HEK293 (cell line): Measurements from ENCODE around the gene PPP1R14B.

Experiments
- CTCF ChIA-PET: fragments of 350-600 bp; formaldehyde crosslinking; extraction: SDS; loops from one replicate; lab custom pipeline; 2021; ENCODE audit warnings: antibody characterized with exemption; lab: Yijun Ruan, JAX
- POLR2A ChIA-PET: fragments of 300-600 bp; formaldehyde crosslinking; extraction: SDS; loops from one replicate; lab custom pipeline; 2020; ENCODE audit warnings: antibody characterized with exemption, inconsistent platforms; lab: Yijun Ruan, JAX
- H3K27ac ChIP-seq: fragments of 200-500 bp; sonication (Bioruptor generic); 2 replicates; pipeline ENCODE4 v1.5.1; 2014; ENCODE audit warnings: low read depth, low read length, control low read depth, inconsistent platforms; ENCODE audit errors: extremely low read depth
- H3K36me3 ChIP-seq, 2 experiments: fragments of 200-500 bp in 1 of 2; sonication (Bioruptor generic) in 1 of 2; 1 replicate in 1 of 2; 2 replicates in 1 of 2; pipeline ENCODE4 v1.5.1; 2014 to 2017; ENCODE audit warnings: inconsistent platforms in 2 of 2, low read length in 2 of 2; ENCODE audit not compliant: control insufficient read depth in 2 of 2, insufficient read depth in 1 of 2
- H3K4me1 ChIP-seq: fragments of 200-500 bp; sonication (Bioruptor generic); 2 replicates; pipeline ENCODE4 v1.5.1; 2014; ENCODE audit warnings: mild to moderate bottlenecking, low read length, inconsistent platforms; ENCODE audit not compliant: control insufficient read depth, insufficient read depth
- H3K4me3 ChIP-seq: 2 replicates; pipeline ENCODE4 v1.5.1; 2011; ENCODE audit warnings: low read depth, mild to moderate bottlenecking, control low read depth, low read length, moderate library complexity
- H3K9me3 ChIP-seq: fragments of 200-500 bp; sonication (Bioruptor generic); 2 replicates; pipeline ENCODE4 v1.5.1; 2014; ENCODE audit warnings: low read depth, low read length, inconsistent platforms; ENCODE audit not compliant: control insufficient read depth, insufficient read depth
- GLIS1 ChIP-seq: fragments of 450-650 bp; formaldehyde crosslinking; IDR thresholded peaks from 2 replicates; pipeline ENCODE4 v1.5.1; 2016; ENCODE audit warnings: missing biosample characterization, missing genetic modification characterization
- GLIS2 ChIP-seq: fragments of 450-650 bp; formaldehyde crosslinking; IDR thresholded peaks from 2 replicates; pipeline ENCODE4 v1.5.1; 2016; ENCODE audit warnings: missing biosample characterization, missing genetic modification characterization
- KLF16 ChIP-seq: fragments of 450-650 bp; formaldehyde crosslinking; IDR thresholded peaks from 2 replicates; pipeline ENCODE4 v1.5.1; 2017; ENCODE audit warnings: missing biosample characterization, missing genetic modification characterization
- KLF9 ChIP-seq: fragments of 450-650 bp; formaldehyde crosslinking; IDR thresholded peaks from 2 replicates; pipeline ENCODE4 v1.5.1; 2016; ENCODE audit warnings: missing biosample characterization, missing genetic modification characterization, low read depth
- SP7 ChIP-seq: fragments of 450-650 bp; formaldehyde crosslinking; IDR thresholded peaks from 2 replicates; pipeline ENCODE4 v1.5.1; 2016; ENCODE audit warnings: missing biosample characterization, missing genetic modification characterization
- ZBTB20 ChIP-seq: fragments of 450-650 bp; formaldehyde crosslinking; IDR thresholded peaks from 2 replicates; pipeline ENCODE4 v1.5.1; 2016; ENCODE audit warnings: missing biosample characterization, missing genetic modification characterization
- ZFP3 ChIP-seq: fragments of 450-650 bp; formaldehyde crosslinking; IDR thresholded peaks from 2 replicates; pipeline ENCODE4 v1.5.1; 2016; ENCODE audit warnings: low read depth, missing biosample characterization, missing genetic modification characterization
- ZNF366 ChIP-seq: fragments of 450-650 bp; formaldehyde crosslinking; conservative IDR thresholded peaks from 2 replicates; pipeline ENCODE4 v1.5.1; 2016; ENCODE audit warnings: missing biosample characterization, missing genetic modification characterization
- ZNF473 ChIP-seq: fragments of 450-650 bp; formaldehyde crosslinking; IDR thresholded peaks from 2 replicates; pipeline ENCODE4 v1.5.1; 2017; ENCODE audit warnings: missing biosample characterization, missing genetic modification characterization
- ZNF623 ChIP-seq: fragments of 450-650 bp; formaldehyde crosslinking; IDR thresholded peaks from 2 replicates; pipeline ENCODE4 v1.5.1; 2016; ENCODE audit warnings: missing biosample characterization, missing genetic modification characterization
- ZNF76 ChIP-seq: fragments of 450-650 bp; formaldehyde crosslinking; IDR thresholded peaks from 2 replicates; pipeline ENCODE4; 2016; ENCODE audit warnings: low read depth, missing biosample characterization, missing genetic modification characterization, borderline replicate concordance
- ZNF768 ChIP-seq: fragments of 450-650 bp; formaldehyde crosslinking; IDR thresholded peaks from 2 replicates; pipeline ENCODE4 v1.5.1; 2018; ENCODE audit warnings: missing biosample characterization, mild to moderate bottlenecking, missing genetic modification characterization
- ZNF843 ChIP-seq: fragments of 450-650 bp; formaldehyde crosslinking; IDR thresholded peaks from 2 replicates; pipeline ENCODE4 v1.5.1; 2016; ENCODE audit warnings: missing biosample characterization, missing genetic modification characterization
- TF ChIP-seq, protein P1 (sequence below): fragments of 450-650 bp; formaldehyde crosslinking; IDR thresholded peaks from 2 replicates; pipeline ENCODE4 v1.5.1; 2016; ENCODE audit warnings: missing biosample characterization, missing genetic modification characterization
- TF ChIP-seq, protein P2 (sequence below): fragments of 450-650 bp; formaldehyde crosslinking; conservative IDR thresholded peaks from 2 replicates; pipeline ENCODE4 v1.5.1; 2016; ENCODE audit warnings: low read depth, missing biosample characterization, missing genetic modification characterization
- TF ChIP-seq, protein P3 (sequence below): fragments of 450-650 bp; formaldehyde crosslinking; IDR thresholded peaks from 2 replicates; pipeline ENCODE4 v1.5.1; 2016; ENCODE audit warnings: missing biosample characterization, missing genetic modification characterization
- TF ChIP-seq, protein P4 (sequence below): fragments of 450-650 bp; formaldehyde crosslinking; IDR thresholded peaks from 2 replicates; pipeline ENCODE4 v1.5.1; 2016; ENCODE audit warnings: missing biosample characterization, missing genetic modification characterization
- TF ChIP-seq, protein P5 (sequence below): fragments of 450-650 bp; formaldehyde crosslinking; IDR thresholded peaks from 2 replicates; pipeline ENCODE4 v1.5.1; 2016; ENCODE audit warnings: missing biosample characterization, missing genetic modification characterization, low read depth
- TF ChIP-seq, protein P6 (sequence below): fragments of 450-650 bp; formaldehyde crosslinking; IDR thresholded peaks from 2 replicates; pipeline ENCODE4 v1.5.1; 2017; ENCODE audit warnings: missing biosample characterization, mild to moderate bottlenecking, missing genetic modification characterization, moderate library complexity
- TF ChIP-seq, protein P7 (sequence below): fragments of 450-650 bp; formaldehyde crosslinking; conservative IDR thresholded peaks from 2 replicates; pipeline ENCODE4 v1.5.1; 2016; ENCODE audit warnings: low read depth, missing biosample characterization, missing genetic modification characterization

PPP1R14B gene

DNA sequence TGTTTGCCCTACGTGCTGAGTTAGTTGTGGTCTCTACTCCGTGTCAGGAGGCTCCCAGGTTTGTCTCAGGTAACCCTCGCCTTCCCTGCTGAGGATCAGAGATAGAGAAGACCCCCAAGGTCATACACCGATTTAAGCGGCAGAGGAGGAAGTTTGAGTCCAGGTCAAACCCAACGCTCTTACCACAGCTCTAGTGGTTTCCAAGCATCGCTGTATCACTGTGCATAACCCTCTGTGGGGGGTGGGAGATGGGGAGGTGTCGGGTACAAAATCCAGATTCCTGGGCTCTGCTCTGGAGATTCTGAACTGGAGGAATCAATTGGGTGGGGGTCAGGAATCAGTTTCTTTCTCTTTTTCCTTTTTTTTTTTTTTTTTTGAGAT, 15.8 kb downstream of the PPP1R14B start:
- no peaks in the 10 kb centered on the region for H3K4me1 ChIP-seq
- ChIA-PET POLR2A (interaction anchor here (0.7 to 3.5 kb wide), 3 partner anchors 10 to 422 kb away, joined by 6 to 8 read pairs (median 8); partner anchors contain the start of genes FKBP2 and STIP1), CTCF (interaction anchor here (0.5 to 1.4 kb wide), 3 partner anchors 14 to 1445 kb away, joined by 3 to 8 read pairs (median 4); no protein-coding TSS in a partner anchor)
- H3K4me3 ChIP-seq = peak overlapping the region; percentile 71
- H3K27ac ChIP-seq = peak overlapping the region; percentile 42; the same call in 1 of the 2 replicates
- peaks cover 0 to 5% of the 10 kb centered on the region in 2 experiments; a peak in 1 of 3 replicates for H3K36me3 ChIP-seq
- H3K9me3 ChIP-seq = no peaks in the 10 kb centered on the region
- TF ChIP-seq, protein P1, sequence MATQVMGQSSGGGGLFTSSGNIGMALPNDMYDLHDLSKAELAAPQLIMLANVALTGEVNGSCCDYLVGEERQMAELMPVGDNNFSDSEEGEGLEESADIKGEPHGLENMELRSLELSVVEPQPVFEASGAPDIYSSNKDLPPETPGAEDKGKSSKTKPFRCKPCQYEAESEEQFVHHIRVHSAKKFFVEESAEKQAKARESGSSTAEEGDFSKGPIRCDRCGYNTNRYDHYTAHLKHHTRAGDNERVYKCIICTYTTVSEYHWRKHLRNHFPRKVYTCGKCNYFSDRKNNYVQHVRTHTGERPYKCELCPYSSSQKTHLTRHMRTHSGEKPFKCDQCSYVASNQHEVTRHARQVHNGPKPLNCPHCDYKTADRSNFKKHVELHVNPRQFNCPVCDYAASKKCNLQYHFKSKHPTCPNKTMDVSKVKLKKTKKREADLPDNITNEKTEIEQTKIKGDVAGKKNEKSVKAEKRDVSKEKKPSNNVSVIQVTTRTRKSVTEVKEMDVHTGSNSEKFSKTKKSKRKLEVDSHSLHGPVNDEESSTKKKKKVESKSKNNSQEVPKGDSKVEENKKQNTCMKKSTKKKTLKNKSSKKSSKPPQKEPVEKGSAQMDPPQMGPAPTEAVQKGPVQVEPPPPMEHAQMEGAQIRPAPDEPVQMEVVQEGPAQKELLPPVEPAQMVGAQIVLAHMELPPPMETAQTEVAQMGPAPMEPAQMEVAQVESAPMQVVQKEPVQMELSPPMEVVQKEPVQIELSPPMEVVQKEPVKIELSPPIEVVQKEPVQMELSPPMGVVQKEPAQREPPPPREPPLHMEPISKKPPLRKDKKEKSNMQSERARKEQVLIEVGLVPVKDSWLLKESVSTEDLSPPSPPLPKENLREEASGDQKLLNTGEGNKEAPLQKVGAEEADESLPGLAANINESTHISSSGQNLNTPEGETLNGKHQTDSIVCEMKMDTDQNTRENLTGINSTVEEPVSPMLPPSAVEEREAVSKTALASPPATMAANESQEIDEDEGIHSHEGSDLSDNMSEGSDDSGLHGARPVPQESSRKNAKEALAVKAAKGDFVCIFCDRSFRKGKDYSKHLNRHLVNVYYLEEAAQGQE (tag by site-specific recombination) = no peak
- TF ChIP-seq GLIS2 (tag by site-specific recombination) (0 out of 2 replicates have a peak, but pooled peaks have one; percentile 2), ZFP3 (tag by site-specific recombination) (no peak), ZNF473 (tag by site-specific recombination) (no peak), ZBTB20 (peak; percentile 93), SP7 (tag by site-specific recombination) (no peak), ZNF623 (no peak), ZNF366 (tag by site-specific recombination) (no peak), ZNF768 (no peak), GLIS1 (tag by site-specific recombination) (peak; percentile 65), KLF16 (no peak), ZNF843 (tag by site-specific recombination) (no peak), KLF9 (no peak), ZNF76 (tag by site-specific recombination) (no peak)
- TF ChIP-seq, protein P2, sequence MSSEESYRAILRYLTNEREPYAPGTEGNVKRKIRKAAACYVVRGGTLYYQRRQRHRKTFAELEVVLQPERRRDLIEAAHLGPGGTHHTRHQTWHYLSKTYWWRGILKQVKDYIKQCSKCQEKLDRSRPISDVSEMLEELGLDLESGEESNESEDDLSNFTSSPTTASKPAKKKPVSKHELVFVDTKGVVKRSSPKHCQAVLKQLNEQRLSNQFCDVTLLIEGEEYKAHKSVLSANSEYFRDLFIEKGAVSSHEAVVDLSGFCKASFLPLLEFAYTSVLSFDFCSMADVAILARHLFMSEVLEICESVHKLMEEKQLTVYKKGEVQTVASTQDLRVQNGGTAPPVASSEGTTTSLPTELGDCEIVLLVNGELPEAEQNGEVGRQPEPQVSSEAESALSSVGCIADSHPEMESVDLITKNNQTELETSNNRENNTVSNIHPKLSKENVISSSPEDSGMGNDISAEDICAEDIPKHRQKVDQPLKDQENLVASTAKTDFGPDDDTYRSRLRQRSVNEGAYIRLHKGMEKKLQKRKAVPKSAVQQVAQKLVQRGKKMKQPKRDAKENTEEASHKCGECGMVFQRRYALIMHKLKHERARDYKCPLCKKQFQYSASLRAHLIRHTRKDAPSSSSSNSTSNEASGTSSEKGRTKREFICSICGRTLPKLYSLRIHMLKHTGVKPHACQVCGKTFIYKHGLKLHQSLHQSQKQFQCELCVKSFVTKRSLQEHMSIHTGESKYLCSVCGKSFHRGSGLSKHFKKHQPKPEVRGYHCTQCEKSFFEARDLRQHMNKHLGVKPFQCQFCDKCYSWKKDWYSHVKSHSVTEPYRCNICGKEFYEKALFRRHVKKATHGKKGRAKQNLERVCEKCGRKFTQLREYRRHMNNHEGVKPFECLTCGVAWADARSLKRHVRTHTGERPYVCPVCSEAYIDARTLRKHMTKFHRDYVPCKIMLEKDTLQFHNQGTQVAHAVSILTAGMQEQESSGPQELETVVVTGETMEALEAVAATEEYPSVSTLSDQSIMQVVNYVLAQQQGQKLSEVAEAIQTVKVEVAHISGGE (tag by site-specific recombination) = 0 out of 2 replicates have a peak, but pooled peaks have one; percentile 20
- TF ChIP-seq, protein P3, sequence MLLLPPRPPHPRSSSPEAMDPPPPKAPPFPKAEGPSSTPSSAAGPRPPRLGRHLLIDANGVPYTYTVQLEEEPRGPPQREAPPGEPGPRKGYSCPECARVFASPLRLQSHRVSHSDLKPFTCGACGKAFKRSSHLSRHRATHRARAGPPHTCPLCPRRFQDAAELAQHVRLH (tag by site-specific recombination) = no peak
- TF ChIP-seq, protein P4, sequence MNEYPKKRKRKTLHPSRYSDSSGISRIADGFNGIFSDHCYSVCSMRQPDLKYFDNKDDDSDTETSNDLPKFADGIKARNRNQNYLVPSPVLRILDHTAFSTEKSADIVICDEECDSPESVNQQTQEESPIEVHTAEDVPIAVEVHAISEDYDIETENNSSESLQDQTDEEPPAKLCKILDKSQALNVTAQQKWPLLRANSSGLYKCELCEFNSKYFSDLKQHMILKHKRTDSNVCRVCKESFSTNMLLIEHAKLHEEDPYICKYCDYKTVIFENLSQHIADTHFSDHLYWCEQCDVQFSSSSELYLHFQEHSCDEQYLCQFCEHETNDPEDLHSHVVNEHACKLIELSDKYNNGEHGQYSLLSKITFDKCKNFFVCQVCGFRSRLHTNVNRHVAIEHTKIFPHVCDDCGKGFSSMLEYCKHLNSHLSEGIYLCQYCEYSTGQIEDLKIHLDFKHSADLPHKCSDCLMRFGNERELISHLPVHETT = no peak
- TF ChIP-seq, protein P5, sequence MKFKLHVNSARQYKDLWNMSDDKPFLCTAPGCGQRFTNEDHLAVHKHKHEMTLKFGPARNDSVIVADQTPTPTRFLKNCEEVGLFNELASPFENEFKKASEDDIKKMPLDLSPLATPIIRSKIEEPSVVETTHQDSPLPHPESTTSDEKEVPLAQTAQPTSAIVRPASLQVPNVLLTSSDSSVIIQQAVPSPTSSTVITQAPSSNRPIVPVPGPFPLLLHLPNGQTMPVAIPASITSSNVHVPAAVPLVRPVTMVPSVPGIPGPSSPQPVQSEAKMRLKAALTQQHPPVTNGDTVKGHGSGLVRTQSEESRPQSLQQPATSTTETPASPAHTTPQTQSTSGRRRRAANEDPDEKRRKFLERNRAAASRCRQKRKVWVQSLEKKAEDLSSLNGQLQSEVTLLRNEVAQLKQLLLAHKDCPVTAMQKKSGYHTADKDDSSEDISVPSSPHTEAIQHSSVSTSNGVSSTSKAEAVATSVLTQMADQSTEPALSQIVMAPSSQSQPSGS (tag by site-specific recombination) = no peak
- TF ChIP-seq, protein P6, sequence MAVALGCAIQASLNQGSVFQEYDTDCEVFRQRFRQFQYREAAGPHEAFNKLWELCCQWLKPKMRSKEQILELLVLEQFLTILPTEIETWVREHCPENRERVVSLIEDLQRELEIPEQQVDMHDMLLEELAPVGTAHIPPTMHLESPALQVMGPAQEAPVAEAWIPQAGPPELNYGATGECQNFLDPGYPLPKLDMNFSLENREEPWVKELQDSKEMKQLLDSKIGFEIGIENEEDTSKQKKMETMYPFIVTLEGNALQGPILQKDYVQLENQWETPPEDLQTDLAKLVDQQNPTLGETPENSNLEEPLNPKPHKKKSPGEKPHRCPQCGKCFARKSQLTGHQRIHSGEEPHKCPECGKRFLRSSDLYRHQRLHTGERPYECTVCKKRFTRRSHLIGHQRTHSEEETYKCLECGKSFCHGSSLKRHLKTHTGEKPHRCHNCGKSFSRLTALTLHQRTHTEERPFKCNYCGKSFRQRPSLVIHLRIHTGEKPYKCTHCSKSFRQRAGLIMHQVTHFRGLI (tag by site-specific recombination) = 0 out of 2 replicates have a peak, but pooled peaks have one; percentile 1
- TF ChIP-seq, protein P7, sequence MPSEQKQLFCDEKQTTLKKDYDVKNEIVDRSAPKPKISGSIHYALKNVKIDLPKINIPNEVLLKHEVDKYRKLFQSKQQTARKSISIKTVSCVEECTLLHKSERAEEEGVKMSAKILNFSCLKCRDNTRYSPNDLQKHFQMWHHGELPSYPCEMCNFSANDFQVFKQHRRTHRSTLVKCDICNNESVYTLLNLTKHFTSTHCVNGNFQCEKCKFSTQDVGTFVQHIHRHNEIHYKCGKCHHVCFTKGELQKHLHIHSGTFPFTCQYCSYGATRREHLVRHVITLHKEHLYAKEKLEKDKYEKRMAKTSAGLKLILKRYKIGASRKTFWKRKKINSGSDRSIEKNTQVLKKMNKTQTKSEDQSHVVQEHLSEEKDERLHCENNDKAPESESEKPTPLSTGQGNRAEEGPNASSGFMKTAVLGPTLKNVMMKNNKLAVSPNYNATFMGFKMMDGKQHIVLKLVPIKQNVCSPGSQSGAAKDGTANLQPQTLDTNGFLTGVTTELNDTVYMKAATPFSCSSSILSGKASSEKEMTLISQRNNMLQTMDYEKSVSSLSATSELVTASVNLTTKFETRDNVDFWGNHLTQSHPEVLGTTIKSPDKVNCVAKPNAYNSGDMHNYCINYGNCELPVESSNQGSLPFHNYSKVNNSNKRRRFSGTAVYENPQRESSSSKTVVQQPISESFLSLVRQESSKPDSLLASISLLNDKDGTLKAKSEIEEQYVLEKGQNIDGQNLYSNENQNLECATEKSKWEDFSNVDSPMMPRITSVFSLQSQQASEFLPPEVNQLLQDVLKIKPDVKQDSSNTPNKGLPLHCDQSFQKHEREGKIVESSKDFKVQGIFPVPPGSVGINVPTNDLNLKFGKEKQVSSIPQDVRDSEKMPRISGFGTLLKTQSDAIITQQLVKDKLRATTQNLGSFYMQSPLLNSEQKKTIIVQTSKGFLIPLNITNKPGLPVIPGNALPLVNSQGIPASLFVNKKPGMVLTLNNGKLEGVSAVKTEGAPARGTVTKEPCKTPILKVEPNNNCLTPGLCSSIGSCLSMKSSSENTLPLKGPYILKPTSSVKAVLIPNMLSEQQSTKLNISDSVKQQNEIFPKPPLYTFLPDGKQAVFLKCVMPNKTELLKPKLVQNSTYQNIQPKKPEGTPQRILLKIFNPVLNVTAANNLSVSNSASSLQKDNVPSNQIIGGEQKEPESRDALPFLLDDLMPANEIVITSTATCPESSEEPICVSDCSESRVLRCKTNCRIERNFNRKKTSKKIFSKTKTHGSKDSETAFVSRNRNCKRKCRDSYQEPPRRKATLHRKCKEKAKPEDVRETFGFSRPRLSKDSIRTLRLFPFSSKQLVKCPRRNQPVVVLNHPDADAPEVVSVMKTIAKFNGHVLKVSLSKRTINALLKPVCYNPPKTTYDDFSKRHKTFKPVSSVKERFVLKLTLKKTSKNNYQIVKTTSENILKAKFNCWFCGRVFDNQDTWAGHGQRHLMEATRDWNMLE = no peak
